Measurements from ENCODE around the gene MICAL2.

DNA sequence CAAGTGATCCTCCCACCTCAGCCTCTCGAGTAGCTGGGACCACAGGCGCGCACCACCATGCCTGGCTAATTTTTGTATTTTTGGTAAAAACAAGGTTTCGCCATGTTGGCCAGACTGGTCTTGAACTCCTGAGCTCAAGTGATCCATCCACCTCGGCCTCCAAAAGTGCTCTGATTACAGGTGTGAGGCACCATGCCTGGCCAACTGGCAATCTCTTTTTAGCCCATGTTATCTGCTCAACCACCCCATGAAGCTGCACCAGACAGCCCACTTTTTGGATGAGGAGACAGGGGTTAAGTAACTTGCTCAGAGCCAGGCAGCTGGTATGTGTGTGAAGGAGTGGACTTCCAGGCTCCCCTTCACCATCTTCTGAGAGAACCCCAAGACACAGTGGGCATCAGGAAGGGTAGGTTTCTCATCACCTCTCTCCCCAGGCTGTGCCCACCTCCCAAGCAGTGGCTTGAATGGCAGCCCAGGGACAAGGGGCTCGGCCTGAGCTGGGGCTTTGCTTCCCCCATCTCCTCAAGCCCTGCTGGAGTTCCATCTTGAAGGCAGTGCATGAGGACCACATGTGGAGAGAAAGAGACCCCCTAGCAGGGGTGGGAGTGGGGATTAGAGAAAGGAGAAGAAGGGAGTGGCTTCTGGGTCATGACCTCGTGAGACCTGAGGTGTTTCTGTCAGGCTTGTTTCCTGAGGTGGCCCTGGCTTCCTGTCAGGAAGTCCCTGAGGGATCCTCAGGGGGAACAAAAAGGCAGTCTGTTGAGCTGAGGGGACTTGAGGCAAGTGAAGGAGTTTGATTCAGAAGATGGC lies 179.5 kb downstream of the MICAL2 start:
- TF ChIP-seq, protein P1, sequence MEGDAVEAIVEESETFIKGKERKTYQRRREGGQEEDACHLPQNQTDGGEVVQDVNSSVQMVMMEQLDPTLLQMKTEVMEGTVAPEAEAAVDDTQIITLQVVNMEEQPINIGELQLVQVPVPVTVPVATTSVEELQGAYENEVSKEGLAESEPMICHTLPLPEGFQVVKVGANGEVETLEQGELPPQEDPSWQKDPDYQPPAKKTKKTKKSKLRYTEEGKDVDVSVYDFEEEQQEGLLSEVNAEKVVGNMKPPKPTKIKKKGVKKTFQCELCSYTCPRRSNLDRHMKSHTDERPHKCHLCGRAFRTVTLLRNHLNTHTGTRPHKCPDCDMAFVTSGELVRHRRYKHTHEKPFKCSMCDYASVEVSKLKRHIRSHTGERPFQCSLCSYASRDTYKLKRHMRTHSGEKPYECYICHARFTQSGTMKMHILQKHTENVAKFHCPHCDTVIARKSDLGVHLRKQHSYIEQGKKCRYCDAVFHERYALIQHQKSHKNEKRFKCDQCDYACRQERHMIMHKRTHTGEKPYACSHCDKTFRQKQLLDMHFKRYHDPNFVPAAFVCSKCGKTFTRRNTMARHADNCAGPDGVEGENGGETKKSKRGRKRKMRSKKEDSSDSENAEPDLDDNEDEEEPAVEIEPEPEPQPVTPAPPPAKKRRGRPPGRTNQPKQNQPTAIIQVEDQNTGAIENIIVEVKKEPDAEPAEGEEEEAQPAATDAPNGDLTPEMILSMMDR (IDR thresholded peaks at IDR 0.05): no peak
- TF ChIP-seq POLR2A (IDR thresholded peaks at IDR 0.05): no peak
